HEK293 (cell line): ENCODE measurements around the gene CMTM2.

Experiments
- EGR2 ChIP-seq: fragments of 450-650 bp; formaldehyde crosslinking; IDR thresholded peaks from 2 replicates; pipeline ENCODE4 v1.5.1; 2016; ENCODE audit warnings: low read depth, missing biosample characterization, missing genetic modification characterization
- GLIS2 ChIP-seq: fragments of 450-650 bp; formaldehyde crosslinking; IDR thresholded peaks from 2 replicates; pipeline ENCODE4 v1.5.1; 2016; ENCODE audit warnings: missing biosample characterization, missing genetic modification characterization
- KLF16 ChIP-seq: fragments of 450-650 bp; formaldehyde crosslinking; IDR thresholded peaks from 2 replicates; pipeline ENCODE4 v1.5.1; 2017; ENCODE audit warnings: missing biosample characterization, missing genetic modification characterization
- OSR2 ChIP-seq: fragments of 450-650 bp; formaldehyde crosslinking; IDR thresholded peaks from 2 replicates; pipeline ENCODE4 v1.5.1; 2016; ENCODE audit warnings: missing biosample characterization, missing genetic modification characterization
- ZFP37 ChIP-seq: fragments of 450-650 bp; formaldehyde crosslinking; IDR thresholded peaks from 2 replicates; pipeline ENCODE4 v1.5.1; 2016; ENCODE audit warnings: missing biosample characterization, missing genetic modification characterization
- ZIC2 ChIP-seq: fragments of 450-650 bp; formaldehyde crosslinking; IDR thresholded peaks from 2 replicates; pipeline ENCODE4 v1.5.1; 2016; ENCODE audit warnings: missing biosample characterization, missing genetic modification characterization
- ZNF175 ChIP-seq: fragments of 450-650 bp; formaldehyde crosslinking; IDR thresholded peaks from 2 replicates; pipeline ENCODE4 v1.5.1; 2016; ENCODE audit warnings: missing biosample characterization, missing genetic modification characterization
- ZNF2 ChIP-seq: fragments of 450-650 bp; formaldehyde crosslinking; IDR thresholded peaks from 2 replicates; pipeline ENCODE4 v1.5.1; 2016; ENCODE audit warnings: missing biosample characterization, missing genetic modification characterization
- ZNF202 ChIP-seq: fragments of 450-650 bp; formaldehyde crosslinking; IDR thresholded peaks from 2 replicates; pipeline ENCODE4 v1.5.1; 2016; ENCODE audit warnings: missing biosample characterization, missing genetic modification characterization, borderline replicate concordance
- ZNF23 ChIP-seq: fragments of 450-650 bp; formaldehyde crosslinking; IDR thresholded peaks from 2 replicates; pipeline ENCODE4 v1.5.1; 2016; ENCODE audit warnings: missing biosample characterization, missing genetic modification characterization, borderline replicate concordance
- ZNF248 ChIP-seq: fragments of 450-650 bp; formaldehyde crosslinking; IDR thresholded peaks from 2 replicates; pipeline ENCODE4 v1.5.1; 2017; ENCODE audit warnings: missing biosample characterization, missing genetic modification characterization
- ZNF302 ChIP-seq: fragments of 450-650 bp; formaldehyde crosslinking; IDR thresholded peaks from 2 replicates; pipeline ENCODE4 v1.5.1; 2016; ENCODE audit warnings: missing biosample characterization, missing genetic modification characterization, low read depth
- ZNF426 ChIP-seq: fragments of 450-650 bp; formaldehyde crosslinking; IDR thresholded peaks from 2 replicates; pipeline ENCODE4 v1.5.1; 2017; ENCODE audit warnings: missing biosample characterization, missing genetic modification characterization, mild to moderate bottlenecking, inconsistent platforms, moderate library complexity
- ZNF510 ChIP-seq: fragments of 450-650 bp; formaldehyde crosslinking; IDR thresholded peaks from 2 replicates; pipeline ENCODE4 v1.5.1; 2018; ENCODE audit warnings: mild to moderate bottlenecking, missing genetic modification characterization, missing biosample characterization; ENCODE audit not compliant: insufficient replicate concordance
- ZNF529 ChIP-seq: fragments of 450-650 bp; formaldehyde crosslinking; IDR thresholded peaks from 2 replicates; pipeline ENCODE4 v1.5.1; 2017; ENCODE audit warnings: missing genetic modification characterization, missing biosample characterization; ENCODE audit not compliant: insufficient replicate concordance
- ZNF549 ChIP-seq: fragments of 450-650 bp; IDR thresholded peaks from 2 replicates; pipeline ENCODE4 v1.5.1; 2018; ENCODE audit warnings: missing biosample characterization, missing genetic modification characterization, mild to moderate bottlenecking, inconsistent platforms, moderate library complexity
- ZNF558 ChIP-seq: fragments of 450-650 bp; formaldehyde crosslinking; IDR thresholded peaks from 2 replicates; pipeline ENCODE4 v1.5.1; 2016; ENCODE audit warnings: missing biosample characterization, missing genetic modification characterization
- ZNF585B ChIP-seq: fragments of 450-650 bp; formaldehyde crosslinking; IDR thresholded peaks from 2 replicates; pipeline ENCODE4 v1.5.1; 2016; ENCODE audit warnings: missing biosample characterization, missing genetic modification characterization
- ZNF626 ChIP-seq: fragments of 450-650 bp; sonication (Bioruptor Pico); formaldehyde crosslinking; IDR thresholded peaks from 2 replicates; pipeline ENCODE4 v1.5.1; 2018; ENCODE audit warnings: missing biosample characterization, missing genetic modification characterization, inconsistent platforms
- ZNF654 ChIP-seq: fragments of 450-650 bp; formaldehyde crosslinking; IDR thresholded peaks from 2 replicates; pipeline ENCODE4 v1.5.1; 2016; ENCODE audit warnings: low read depth, missing biosample characterization, missing genetic modification characterization
- ZNF777 ChIP-seq: fragments of 450-650 bp; formaldehyde crosslinking; IDR thresholded peaks from 2 replicates; pipeline ENCODE4 v1.5.1; 2017; ENCODE audit warnings: missing biosample characterization, missing genetic modification characterization, borderline replicate concordance
- ZNF830 ChIP-seq: fragments of 450-650 bp; IDR thresholded peaks from 2 replicates; pipeline ENCODE4 v1.5.0; 2018; ENCODE audit warnings: missing biosample characterization, missing genetic modification characterization, low read depth, mild to moderate bottlenecking, moderate library complexity
- ZSCAN4 ChIP-seq: fragments of 450-650 bp; formaldehyde crosslinking; IDR thresholded peaks from 2 replicates; pipeline ENCODE4 v1.5.1; 2017; ENCODE audit warnings: missing biosample characterization, missing genetic modification characterization
- TF ChIP-seq, protein P1 (sequence below): fragments of 450-650 bp; formaldehyde crosslinking; conservative IDR thresholded peaks from 2 replicates; pipeline ENCODE4 v1.5.1; 2016; ENCODE audit warnings: low read depth, missing biosample characterization, missing genetic modification characterization
- TF ChIP-seq, protein P2 (sequence below): fragments of 450-650 bp; formaldehyde crosslinking; IDR thresholded peaks from 2 replicates; pipeline ENCODE4 v1.5.1; 2016; ENCODE audit warnings: missing biosample characterization, missing genetic modification characterization, low read depth
- TF ChIP-seq, protein P3 (sequence below): fragments of 450-650 bp; formaldehyde crosslinking; IDR thresholded peaks from 2 replicates; pipeline ENCODE4 v1.5.1; 2016; ENCODE audit warnings: missing biosample characterization, missing genetic modification characterization, borderline replicate concordance

Gene CMTM2

DNA sequence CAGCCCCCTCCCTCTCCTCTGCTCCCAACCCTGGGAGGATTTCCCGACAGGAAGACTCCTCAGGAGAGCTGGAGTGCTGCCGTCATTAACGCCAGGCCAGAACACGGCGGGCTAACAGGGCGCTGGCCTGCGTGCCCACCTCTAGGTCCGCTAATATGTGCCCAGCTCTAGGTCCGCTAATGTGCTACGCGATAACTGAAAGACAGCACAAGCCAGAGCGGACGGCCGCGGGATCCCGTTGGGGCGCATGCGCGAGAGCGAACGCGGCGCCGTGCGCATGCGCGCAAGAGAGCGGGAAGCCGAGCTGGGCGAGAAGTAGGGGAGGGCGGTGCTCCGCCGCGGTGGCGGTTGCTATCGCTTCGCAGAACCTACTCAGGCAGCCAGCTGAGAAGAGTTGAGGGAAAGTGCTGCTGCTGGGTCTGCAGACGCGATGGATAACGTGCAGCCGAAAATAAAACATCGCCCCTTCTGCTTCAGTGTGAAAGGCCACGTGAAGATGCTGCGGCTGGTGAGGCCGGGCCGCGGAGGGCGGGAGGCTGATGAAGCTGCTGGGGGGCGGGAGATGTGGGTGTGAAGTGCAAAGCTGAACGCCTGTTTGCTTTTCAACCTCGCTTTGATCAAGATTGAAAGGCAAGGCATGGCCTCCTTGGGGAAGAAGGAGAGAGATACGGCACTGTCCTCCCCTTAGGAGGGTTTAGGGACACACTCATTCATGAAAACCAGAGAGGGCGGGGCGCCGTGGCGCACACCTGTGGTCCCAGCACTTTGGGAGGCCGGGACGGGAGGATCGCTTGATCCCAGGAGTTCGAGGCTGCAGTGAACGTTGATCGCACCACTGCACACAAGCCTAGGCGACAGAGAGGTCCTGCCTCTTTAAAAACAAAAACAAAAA is 26.7 kb upstream of the CMTM2 start, which contains the start of gene CKLF (continued):
- TF ChIP-seq ZSCAN4 (no peak), ZNF510 (no peak), ZNF302 (tag by site-specific recombination) (no peak), ZNF248 (no peak), ZNF654 (tag by site-specific recombination) (no peak), ZNF777 (tag by site-specific recombination) (no peak), EGR2 (tag by site-specific recombination) (peak; percentile 80), ZNF626 (no peak), ZNF558 (no peak), ZFP37 (tag by site-specific recombination) (no peak), GLIS2 (tag by site-specific recombination) (no peak; the same call in 1 of the 2 replicates), ZNF23 (tag by site-specific recombination) (no peak), ZNF585B (no peak), ZNF426 (no peak), ZNF830 (tag by site-specific recombination) (no peak), KLF16 (tag by site-specific recombination) (peak; percentile 94), ZNF175 (tag by site-specific recombination) (no peak), ZNF202 (tag by site-specific recombination) (no peak), ZNF2 (tag by site-specific recombination) (peak; percentile 73), ZNF549 (tag by site-specific recombination) (no peak), ZNF529 (tag by site-specific recombination) (no peak), ZIC2 (tag by site-specific recombination) (no peak), OSR2 (tag by site-specific recombination) (no peak)
- TF ChIP-seq, protein P1, sequence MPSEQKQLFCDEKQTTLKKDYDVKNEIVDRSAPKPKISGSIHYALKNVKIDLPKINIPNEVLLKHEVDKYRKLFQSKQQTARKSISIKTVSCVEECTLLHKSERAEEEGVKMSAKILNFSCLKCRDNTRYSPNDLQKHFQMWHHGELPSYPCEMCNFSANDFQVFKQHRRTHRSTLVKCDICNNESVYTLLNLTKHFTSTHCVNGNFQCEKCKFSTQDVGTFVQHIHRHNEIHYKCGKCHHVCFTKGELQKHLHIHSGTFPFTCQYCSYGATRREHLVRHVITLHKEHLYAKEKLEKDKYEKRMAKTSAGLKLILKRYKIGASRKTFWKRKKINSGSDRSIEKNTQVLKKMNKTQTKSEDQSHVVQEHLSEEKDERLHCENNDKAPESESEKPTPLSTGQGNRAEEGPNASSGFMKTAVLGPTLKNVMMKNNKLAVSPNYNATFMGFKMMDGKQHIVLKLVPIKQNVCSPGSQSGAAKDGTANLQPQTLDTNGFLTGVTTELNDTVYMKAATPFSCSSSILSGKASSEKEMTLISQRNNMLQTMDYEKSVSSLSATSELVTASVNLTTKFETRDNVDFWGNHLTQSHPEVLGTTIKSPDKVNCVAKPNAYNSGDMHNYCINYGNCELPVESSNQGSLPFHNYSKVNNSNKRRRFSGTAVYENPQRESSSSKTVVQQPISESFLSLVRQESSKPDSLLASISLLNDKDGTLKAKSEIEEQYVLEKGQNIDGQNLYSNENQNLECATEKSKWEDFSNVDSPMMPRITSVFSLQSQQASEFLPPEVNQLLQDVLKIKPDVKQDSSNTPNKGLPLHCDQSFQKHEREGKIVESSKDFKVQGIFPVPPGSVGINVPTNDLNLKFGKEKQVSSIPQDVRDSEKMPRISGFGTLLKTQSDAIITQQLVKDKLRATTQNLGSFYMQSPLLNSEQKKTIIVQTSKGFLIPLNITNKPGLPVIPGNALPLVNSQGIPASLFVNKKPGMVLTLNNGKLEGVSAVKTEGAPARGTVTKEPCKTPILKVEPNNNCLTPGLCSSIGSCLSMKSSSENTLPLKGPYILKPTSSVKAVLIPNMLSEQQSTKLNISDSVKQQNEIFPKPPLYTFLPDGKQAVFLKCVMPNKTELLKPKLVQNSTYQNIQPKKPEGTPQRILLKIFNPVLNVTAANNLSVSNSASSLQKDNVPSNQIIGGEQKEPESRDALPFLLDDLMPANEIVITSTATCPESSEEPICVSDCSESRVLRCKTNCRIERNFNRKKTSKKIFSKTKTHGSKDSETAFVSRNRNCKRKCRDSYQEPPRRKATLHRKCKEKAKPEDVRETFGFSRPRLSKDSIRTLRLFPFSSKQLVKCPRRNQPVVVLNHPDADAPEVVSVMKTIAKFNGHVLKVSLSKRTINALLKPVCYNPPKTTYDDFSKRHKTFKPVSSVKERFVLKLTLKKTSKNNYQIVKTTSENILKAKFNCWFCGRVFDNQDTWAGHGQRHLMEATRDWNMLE (tag by site-specific recombination), result no peak
- TF ChIP-seq, protein P2, sequence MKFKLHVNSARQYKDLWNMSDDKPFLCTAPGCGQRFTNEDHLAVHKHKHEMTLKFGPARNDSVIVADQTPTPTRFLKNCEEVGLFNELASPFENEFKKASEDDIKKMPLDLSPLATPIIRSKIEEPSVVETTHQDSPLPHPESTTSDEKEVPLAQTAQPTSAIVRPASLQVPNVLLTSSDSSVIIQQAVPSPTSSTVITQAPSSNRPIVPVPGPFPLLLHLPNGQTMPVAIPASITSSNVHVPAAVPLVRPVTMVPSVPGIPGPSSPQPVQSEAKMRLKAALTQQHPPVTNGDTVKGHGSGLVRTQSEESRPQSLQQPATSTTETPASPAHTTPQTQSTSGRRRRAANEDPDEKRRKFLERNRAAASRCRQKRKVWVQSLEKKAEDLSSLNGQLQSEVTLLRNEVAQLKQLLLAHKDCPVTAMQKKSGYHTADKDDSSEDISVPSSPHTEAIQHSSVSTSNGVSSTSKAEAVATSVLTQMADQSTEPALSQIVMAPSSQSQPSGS (tag by site-specific recombination), result no peak
- TF ChIP-seq, protein P3, sequence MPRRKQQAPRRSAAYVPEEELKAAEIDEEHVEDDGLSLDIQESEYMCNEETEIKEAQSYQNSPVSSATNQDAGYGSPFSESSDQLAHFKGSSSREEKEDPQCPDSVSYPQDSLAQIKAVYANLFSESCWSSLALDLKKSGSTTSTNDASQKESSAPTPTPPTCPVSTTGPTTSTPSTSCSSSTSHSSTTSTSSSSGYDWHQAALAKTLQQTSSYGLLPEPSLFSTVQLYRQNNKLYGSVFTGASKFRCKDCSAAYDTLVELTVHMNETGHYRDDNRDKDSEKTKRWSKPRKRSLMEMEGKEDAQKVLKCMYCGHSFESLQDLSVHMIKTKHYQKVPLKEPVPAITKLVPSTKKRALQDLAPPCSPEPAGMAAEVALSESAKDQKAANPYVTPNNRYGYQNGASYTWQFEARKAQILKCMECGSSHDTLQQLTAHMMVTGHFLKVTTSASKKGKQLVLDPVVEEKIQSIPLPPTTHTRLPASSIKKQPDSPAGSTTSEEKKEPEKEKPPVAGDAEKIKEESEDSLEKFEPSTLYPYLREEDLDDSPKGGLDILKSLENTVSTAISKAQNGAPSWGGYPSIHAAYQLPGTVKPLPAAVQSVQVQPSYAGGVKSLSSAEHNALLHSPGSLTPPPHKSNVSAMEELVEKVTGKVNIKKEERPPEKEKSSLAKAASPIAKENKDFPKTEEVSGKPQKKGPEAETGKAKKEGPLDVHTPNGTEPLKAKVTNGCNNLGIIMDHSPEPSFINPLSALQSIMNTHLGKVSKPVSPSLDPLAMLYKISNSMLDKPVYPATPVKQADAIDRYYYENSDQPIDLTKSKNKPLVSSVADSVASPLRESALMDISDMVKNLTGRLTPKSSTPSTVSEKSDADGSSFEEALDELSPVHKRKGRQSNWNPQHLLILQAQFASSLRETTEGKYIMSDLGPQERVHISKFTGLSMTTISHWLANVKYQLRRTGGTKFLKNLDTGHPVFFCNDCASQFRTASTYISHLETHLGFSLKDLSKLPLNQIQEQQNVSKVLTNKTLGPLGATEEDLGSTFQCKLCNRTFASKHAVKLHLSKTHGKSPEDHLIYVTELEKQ (tag by site-specific recombination), result no peak
